Progenitor cell of endocrine pancreas (in vitro differentiated cells): ENCODE data around the gene ABHD3. TPM values are rescaled to one million over a fixed set of nuclear protein-coding genes. Genes with fewer than 3 reads are reported as not detected.
"Not testable (repeated sequence)": the region's sequence is repeated elsewhere in the genome, so short reads cannot be mapped to it uniquely, and the experiment has no call there.

ENCODE experiments used
- DNase-seq: peaks from one replicate; pipeline ENCODE4 v3.0.0; 2021; ENCODE audit warnings: low spot score; ENCODE audit not compliant: unreplicated experiment
- H3K27ac Mint-ChIP-seq: 2 replicates; pipeline ENCODE4 v1.8.0; 2021; ENCODE audit warnings: mild to moderate bottlenecking, moderate library complexity, mixed read lengths
- H3K27me3 Mint-ChIP-seq: 2 replicates; pipeline ENCODE4 v1.8.0; 2021; ENCODE audit warnings: mixed read lengths
- H3K36me3 Mint-ChIP-seq: 2 replicates; pipeline ENCODE4 v1.8.0; 2022; ENCODE audit warnings: mixed read lengths; ENCODE audit not compliant: insufficient read depth
- H3K4me1 Mint-ChIP-seq: 2 replicates; pipeline ENCODE4 v1.8.0; 2021; ENCODE audit warnings: low read depth, mixed read lengths
- H3K4me3 Mint-ChIP-seq: 2 replicates; pipeline ENCODE4 v1.8.0; 2021; ENCODE audit warnings: low read depth, mild to moderate bottlenecking, moderate library complexity, mixed read lengths
- H3K9me3 Mint-ChIP-seq: 2 replicates; pipeline ENCODE4 v1.8.0; 2021; ENCODE audit warnings: low read depth, mixed read lengths
- total RNA-seq: library from RNA; stranded (reverse); gene quantifications from 2 replicates; pipeline ENCODE4 v1.2.1, GENCODE V29; 2021
- TF ChIP-seq, protein P1 (sequence below): fragments of 200-600 bp; sonication (generic); IDR thresholded peaks from one replicate; pipeline ENCODE4 v1.5.0; 2021; ENCODE audit warnings: antibody characterized with exemption, mild to moderate bottlenecking; ENCODE audit not compliant: unreplicated experiment

The ABHD3 gene
- total RNA-seq, 1 donor from 2014 or later = 19.8 TPM

DNA sequence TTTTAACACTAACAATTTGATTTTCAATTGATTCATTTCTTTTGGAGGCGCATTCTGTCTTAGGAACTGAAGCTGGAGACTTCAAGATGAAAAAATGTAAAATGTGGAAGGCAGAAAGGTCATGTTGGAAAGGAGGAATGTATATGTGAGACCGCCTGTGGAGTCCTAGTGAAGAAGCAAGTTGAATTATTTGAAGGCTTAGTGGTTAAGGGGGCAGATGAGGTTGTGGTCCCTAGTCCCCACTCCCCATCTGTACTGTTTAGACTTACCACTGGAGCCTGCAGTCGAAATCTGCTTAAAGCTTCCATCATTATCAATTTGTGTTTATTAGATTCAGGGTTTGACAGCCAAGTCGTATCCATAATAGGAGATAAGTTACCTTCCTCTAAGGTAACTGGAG, 20.6 kb upstream of the ABHD3 start:
- DNase-seq = no peak
- no peak overlapping the region for H3K4me3 Mint-ChIP-seq
- H3K27me3 Mint-ChIP-seq = no peaks in the 10 kb centered on the region
- H3K27ac Mint-ChIP-seq = no peak overlapping the region
- TF ChIP-seq, protein P1, sequence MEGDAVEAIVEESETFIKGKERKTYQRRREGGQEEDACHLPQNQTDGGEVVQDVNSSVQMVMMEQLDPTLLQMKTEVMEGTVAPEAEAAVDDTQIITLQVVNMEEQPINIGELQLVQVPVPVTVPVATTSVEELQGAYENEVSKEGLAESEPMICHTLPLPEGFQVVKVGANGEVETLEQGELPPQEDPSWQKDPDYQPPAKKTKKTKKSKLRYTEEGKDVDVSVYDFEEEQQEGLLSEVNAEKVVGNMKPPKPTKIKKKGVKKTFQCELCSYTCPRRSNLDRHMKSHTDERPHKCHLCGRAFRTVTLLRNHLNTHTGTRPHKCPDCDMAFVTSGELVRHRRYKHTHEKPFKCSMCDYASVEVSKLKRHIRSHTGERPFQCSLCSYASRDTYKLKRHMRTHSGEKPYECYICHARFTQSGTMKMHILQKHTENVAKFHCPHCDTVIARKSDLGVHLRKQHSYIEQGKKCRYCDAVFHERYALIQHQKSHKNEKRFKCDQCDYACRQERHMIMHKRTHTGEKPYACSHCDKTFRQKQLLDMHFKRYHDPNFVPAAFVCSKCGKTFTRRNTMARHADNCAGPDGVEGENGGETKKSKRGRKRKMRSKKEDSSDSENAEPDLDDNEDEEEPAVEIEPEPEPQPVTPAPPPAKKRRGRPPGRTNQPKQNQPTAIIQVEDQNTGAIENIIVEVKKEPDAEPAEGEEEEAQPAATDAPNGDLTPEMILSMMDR = no peak
- H3K4me1 Mint-ChIP-seq = no peaks in the 10 kb centered on the region
- no peaks in the 10 kb centered on the region for H3K9me3 Mint-ChIP-seq
- H3K36me3 Mint-ChIP-seq = no peaks in the 10 kb centered on the region

DNA sequence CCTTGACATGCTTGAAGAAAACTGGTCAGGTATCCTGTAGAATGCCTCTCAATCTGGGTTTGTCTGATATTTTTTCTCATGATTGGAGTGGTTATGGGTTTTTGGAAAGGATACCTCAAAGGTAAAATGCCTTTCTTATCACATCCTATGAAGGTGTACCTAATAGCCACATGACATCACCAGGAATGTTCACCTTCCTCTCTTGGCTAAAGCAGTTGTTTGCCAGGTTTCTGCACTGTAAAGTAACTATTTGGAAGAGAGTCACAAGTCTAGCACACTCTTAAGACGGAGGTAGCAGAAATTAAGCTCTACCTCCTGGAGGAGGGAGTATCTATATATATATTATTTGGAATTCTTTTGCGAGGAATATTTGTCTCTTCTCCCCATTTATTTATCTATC, 18.1 kb upstream of the ABHD3 start:
- H3K9me3 Mint-ChIP-seq = peaks cover 2% of the 10 kb centered on the region
- H3K36me3 Mint-ChIP-seq = no peaks in the 10 kb centered on the region
- no peaks in the 10 kb centered on the region for H3K27me3 Mint-ChIP-seq
- no peak overlapping the region for H3K4me3 Mint-ChIP-seq
- no peaks in the 10 kb centered on the region for H3K4me1 Mint-ChIP-seq
- TF ChIP-seq, protein P1 = no peak
- no peak for DNase-seq
- H3K27ac Mint-ChIP-seq = no peak overlapping the region

DNA sequence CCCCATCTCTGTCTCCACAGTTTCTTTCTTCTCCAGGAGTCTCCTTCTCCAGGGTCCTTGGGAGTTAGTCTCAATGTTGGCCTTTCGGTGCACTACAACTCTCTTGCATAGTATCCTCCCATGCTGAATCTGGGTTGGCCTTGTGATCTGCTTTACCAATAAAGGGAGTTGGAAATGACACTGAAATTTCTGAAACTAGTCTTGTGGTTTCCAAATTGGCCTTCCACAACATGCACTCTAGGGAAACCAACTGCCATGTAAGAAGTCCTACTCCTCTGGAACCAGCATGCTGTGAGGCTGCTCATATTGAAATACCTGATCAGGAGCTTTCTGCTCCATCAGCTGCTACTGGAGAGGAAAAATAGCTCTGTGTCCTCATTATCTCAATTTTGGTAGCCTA, 9.9 kb upstream of the ABHD3 start:
- Mint-ChIP-seq H3K27ac (no peak overlapping the region), H3K4me3 (no peak overlapping the region)

DNA sequence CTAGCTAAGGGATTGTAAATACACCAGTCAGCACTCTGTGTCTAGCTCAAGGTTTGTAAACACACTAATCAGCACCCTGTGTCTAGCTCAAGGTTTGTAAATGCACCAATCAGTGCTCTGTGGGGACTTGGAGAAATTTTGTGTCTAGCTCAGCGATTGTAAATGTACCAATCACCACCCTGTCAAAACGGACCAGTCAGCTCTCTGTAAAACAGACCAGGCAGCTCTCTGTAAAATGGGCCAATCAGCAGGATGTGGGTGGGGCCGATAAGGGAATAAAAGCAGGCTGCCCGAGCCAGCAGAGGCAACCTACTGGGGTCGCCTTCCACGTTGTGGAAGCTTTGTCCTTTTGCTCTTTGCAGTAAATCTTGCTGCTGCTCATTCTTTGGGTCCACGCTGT, 2.6 kb upstream of the ABHD3 start:
- DNase-seq, H3K4me3 Mint-ChIP-seq, H3K4me1 Mint-ChIP-seq, H3K27me3 Mint-ChIP-seq, H3K9me3 Mint-ChIP-seq, H3K36me3 Mint-ChIP-seq: not testable (repeated sequence)
- H3K27ac Mint-ChIP-seq = peak overlapping the region; percentile 69

More for the DNA sequence above, 9.9 kb upstream of the ABHD3 start:
- Mint-ChIP-seq H3K4me1 (no peaks in the 10 kb centered on the region), H3K27me3 (no peaks in the 10 kb centered on the region), H3K9me3 (peaks cover 20% of the 10 kb centered on the region), H3K36me3 (peaks cover 4% of the 10 kb centered on the region)
- TF ChIP-seq, protein P1 = no peak
- DNase-seq = no peak

DNA sequence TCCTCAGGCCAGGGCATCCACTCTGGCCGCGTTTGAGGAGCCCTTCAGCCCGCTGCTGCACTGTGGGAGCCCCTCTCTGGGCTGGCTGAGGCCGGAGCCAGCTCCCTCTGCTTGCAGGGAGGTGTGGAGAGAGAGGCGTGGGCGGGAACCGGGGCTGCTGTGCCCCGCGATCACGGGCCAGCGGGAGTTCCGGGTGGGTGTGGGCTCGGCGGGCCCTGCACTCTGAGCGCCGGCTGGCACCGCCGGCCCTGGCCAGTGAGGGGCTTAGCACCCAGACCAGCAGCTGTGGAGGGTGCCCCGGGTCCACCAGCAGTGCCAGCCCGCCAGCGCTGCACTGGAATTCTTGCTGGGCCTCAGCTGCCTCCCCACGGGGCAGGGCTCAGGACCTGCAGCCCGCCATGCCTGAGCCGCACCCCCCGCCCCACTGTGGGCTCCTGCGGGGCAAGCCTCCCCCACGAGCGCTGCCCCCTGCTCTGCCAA, 1.9 kb upstream of the ABHD3 start:
- Mint-ChIP-seq H3K9me3 (peaks cover 4% of the 10 kb centered on the region), H3K27me3 (no peaks in the 10 kb centered on the region), H3K4me1 (peaks cover 9% of the 10 kb centered on the region), H3K4me3 (no peak overlapping the region), H3K27ac (no peak overlapping the region), H3K36me3 (peaks cover 8% of the 10 kb centered on the region)
- TF ChIP-seq, protein P1 = no peak
- DNase-seq = no peak

DNA sequence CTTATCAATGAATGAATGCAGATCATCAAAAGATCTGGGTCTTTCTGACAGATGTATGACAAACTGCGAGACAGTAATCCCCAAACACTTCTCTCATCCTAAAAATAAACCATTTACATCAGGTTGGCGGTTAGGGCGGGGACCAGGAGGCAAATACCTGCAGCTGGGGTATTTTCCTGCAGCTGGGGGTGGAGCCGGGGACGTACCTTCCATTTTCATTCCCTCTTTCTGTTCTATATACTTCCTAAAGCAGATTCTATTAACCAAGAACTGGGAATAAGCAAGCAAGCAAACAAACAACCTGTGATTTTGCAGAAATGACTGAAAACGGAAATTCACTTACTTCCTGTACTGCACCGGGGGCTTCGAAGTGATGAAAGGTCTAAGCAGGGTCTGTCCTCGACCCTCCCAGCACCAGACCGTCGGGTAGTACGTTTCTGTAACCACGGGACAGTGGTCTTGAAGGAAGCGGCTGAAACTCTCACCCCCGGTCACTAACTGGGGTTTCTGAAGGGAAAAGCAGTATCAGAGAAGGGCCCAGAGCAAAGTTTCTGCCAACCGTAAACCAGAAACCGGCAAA, 1.2 kb downstream of the ABHD3 start:
- peak overlapping the region; percentile 85 for H3K4me3 Mint-ChIP-seq
- no peak for DNase-seq
- H3K27me3 Mint-ChIP-seq = no peaks in the 10 kb centered on the region
- peaks cover 9% of the 10 kb centered on the region for H3K4me1 Mint-ChIP-seq
- TF ChIP-seq, protein P1 = no peak
- peaks cover 13% of the 10 kb centered on the region for H3K36me3 Mint-ChIP-seq
- peaks cover 4% of the 10 kb centered on the region for H3K9me3 Mint-ChIP-seq
- peak overlapping the region; percentile 94 for H3K27ac Mint-ChIP-seq
